ENCODE data around the gene SAMD8. TPM values are rescaled to one million over a fixed set of nuclear protein-coding genes. Genes with fewer than 3 reads are reported as not detected.

SAMD8 gene
- total RNA-seq, 1 donor from 2014 or later, result 14.3 TPM

GRCh38 chr10:75137533-75138438 lies 26.3 kb downstream of the SAMD8 start:
- intact Hi-C loops (cut with micrococcal nuclease), result no loop called here

GRCh38 chr10:75140246-75140645 lies 28.8 kb downstream of the SAMD8 start:
- intact Hi-C loops (cut with micrococcal nuclease), result no loop called here

DNA sequence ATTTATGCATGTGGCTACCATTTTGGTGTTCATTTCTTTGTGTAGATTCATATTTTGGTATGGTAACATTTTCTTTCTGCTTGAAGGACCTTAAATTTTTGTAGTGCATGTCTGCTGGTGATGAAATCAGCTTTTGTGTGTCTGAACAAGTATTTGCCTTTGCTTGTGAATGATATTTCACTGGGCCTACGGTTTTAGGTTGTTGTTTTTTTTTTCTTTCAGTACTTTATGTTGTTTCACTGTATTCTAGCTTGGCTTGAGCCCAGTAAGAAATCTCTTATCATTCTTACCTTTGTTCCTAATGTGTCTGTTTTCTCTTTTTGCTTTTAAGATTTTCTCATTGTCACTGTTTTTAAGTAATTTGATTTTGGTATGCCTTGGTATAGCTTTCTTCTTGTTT lies 31.9 kb downstream of the SAMD8 start:
- intact Hi-C loops (cut with micrococcal nuclease), result no loop called here

- intact Hi-C loops (cut with micrococcal nuclease), result no loop called here
Measured at GRCh38 chr10:75145590-75145989, 34.1 kb downstream of the SAMD8 start.

DNA sequence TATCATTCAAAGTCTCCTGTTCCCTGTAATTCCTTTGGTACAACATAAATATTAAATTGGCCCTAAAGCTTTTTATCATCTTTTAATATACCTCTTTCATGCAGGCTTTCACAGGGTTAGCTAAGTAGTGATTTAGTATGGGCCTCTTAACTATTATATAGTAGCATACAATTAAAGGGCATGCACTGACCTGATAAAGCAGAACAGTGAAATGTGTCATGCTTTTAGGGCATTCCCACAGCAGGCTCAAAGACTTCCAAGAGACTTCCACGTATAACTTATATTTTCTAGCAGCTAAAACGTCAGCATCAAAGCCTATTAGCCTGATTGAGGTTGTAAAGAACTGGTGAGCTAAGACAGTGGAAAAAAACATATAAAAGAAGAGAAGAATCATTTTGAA lies 35.3 kb downstream of the SAMD8 start:
- intact Hi-C loops (cut with micrococcal nuclease), result no loop called here

- intact Hi-C loops (cut with micrococcal nuclease), result no loop called here
Measured at GRCh38 chr10:75150656-75151055, 39.2 kb downstream of the SAMD8 start.

- intact Hi-C loops (cut with micrococcal nuclease), result no loop called here
Measured at GRCh38 chr10:75159519-75159918, 48.1 kb downstream of the SAMD8 start.

GRCh38 chr10:75165684-75166622 lies 54.5 kb downstream of the SAMD8 start:
- intact Hi-C loops (cut with micrococcal nuclease), result loop anchor here (1.0 kb wide), 2 partner anchors 44 to 54 kb away; partner anchors contain the start of gene VDAC2

- intact Hi-C loops (cut with micrococcal nuclease), result loop anchor here (1.0 kb wide), 2 partner anchors 44 to 54 kb away; partner anchors contain the start of gene VDAC2
Measured at GRCh38 chr10:75166623-75166972, 55.1 kb downstream of the SAMD8 start.

GRCh38 chr10:75168275-75168674 lies 56.8 kb downstream of the SAMD8 start:
- intact Hi-C loops (cut with micrococcal nuclease), result no loop called here

GRCh38 chr10:75170215-75170614 lies 58.8 kb downstream of the SAMD8 start:
- intact Hi-C loops (cut with micrococcal nuclease), result no loop called here

- intact Hi-C loops (cut with micrococcal nuclease), result no loop called here
Measured at GRCh38 chr10:75175046-75175445, 63.6 kb downstream of the SAMD8 start.

DNA sequence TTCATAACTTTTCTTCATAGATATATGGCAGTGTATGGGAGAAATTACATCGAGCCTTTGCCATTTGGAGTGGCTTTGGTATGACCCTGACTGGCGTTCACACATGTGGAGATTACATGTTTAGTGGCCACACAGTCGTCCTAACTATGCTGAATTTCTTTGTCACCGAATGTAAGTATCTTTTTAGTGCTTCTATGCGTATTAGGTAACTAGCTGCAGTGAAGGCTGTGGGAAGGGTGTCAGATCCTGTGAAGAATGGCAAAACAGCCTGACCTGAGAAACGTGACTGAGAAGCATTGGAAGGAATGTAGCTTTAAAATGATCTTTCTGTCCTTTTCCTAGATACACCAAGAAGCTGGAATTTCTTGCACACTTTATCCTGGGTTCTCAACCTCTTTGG lies 64.6 kb downstream of the SAMD8 start:
- intact Hi-C loops (cut with micrococcal nuclease), result no loop called here

- intact Hi-C loops (cut with micrococcal nuclease), result no loop called here
Measured at GRCh38 chr10:75176736-75177135, 65.3 kb downstream of the SAMD8 start.

DNA sequence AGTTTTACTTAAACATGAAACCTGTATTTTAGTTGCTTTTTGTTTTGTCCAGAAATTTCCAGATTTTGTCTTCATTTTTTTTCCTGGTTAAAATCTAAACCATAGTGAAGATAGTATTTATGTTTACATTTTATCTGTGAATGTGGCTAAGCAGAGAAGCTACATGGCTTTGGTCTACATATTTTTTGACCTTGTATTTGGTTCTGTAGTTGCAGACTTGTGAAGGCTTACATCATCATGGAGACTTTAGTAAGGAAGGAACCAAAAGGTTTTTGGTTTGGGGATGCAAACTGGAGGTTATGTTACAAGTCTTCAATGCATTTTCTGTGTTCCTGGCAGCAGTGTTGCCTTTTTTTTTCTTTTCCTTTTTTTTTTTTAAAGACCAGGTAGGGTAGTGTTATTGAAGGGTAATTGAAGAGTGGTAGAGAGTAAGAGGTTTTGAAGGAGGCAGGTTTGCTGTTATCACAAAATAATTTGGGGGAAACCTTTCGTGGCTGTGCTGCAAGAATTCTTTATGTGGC lies 68.3 kb downstream of the SAMD8 start:
- intact Hi-C loops (cut with micrococcal nuclease), result no loop called here

DNA sequence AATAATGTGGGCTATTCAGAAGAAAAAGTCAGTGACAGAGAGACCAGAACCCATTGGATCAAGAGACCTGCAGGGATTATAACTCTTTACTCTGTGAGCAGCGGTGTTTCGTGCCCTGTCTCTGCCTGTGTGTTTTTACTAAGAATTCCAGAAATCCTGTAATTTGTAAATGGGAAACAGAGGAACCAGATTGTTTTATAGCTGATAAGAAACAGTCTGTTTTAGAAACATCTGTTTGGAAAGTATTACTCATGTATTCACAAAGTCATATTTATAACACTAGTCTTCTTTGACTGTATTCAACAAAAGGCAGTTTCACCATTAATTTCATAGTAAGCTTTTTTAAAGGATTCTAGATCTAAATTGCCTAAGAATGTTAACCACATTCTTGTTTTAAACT lies 69.1 kb downstream of the SAMD8 start:
- intact Hi-C loops (cut with micrococcal nuclease), result no loop called here

GRCh38 chr10:75181073-75181472 lies 69.6 kb downstream of the SAMD8 start:
- intact Hi-C loops (cut with micrococcal nuclease), result no loop called here

GRCh38 chr10:75186310-75186709 lies 74.9 kb downstream of the SAMD8 start:
- intact Hi-C loops (cut with micrococcal nuclease), result no loop called here

GRCh38 chr10:75187961-75188426 lies 76.5 kb downstream of the SAMD8 start:
- intact Hi-C loops (cut with micrococcal nuclease), result loop anchor here (1.0 kb wide), 5 partner anchors 22 to 362 kb away; partner anchors contain the start of genes KAT6B, SAMD8 and VDAC2

GRCh38 chr10:75188522-75188921 lies 77.1 kb downstream of the SAMD8 start:
- intact Hi-C loops (cut with micrococcal nuclease), result loop anchor here (1.0 kb wide), 5 partner anchors 22 to 362 kb away; partner anchors contain the start of genes KAT6B, SAMD8 and VDAC2

Data from T-helper 1 cell treated with Interleukin-12 subunit alpha and Interleukin-12 subunit beta and Interleukin-4 antibody, amounts not matched to agents 30 ng/mL and 1 ng/mL, for 36 hours (primary cell).